HAP-1 (cell line): ENCODE results near the gene CORIN.

Source experiments
- DNase-seq, 2 experiments: peaks; one replicate each; pipeline ENCODE4 v3.0.0-alpha.2; 2016 to 2020; ENCODE audit warnings: low spot score in 2 of 2
- H3K27me3 ChIP-seq: fragments of 250-450 bp; sonication (Bioruptor Pico); 2 replicates; pipeline ENCODE4 v1.5.1; 2020; ENCODE audit warnings: low read depth, mild to moderate bottlenecking, moderate library complexity
- H3K36me3 ChIP-seq: fragments of 250-450 bp; sonication (Bioruptor Pico); replicated peaks from 2 replicates; pipeline ENCODE4 v1.5.1; 2020; ENCODE audit warnings: mild to moderate bottlenecking
- H3K4me1 ChIP-seq: fragments of 250-450 bp; sonication (Bioruptor Pico); 2 replicates; pipeline ENCODE4 v1.5.1; 2020; ENCODE audit warnings: mild to moderate bottlenecking
- H3K4me3 ChIP-seq: fragments of 250-450 bp; sonication (Bioruptor Pico); 2 replicates; pipeline ENCODE4 v1.5.1; 2020; ENCODE audit warnings: mild to moderate bottlenecking, moderate library complexity
- H3K9me3 ChIP-seq: fragments of 250-450 bp; sonication (Bioruptor Pico); 2 replicates; pipeline ENCODE4 v1.5.1; 2020; ENCODE audit warnings: mild to moderate bottlenecking, moderate library complexity
- in situ Hi-C: fragments of 300-500 bp; cut with MboI; formaldehyde crosslinking; loops from 3 replicates; pipeline ENCODE4 v1.14.3; 2020; ENCODE audit warnings: low sequenced_read_pairs, inconsistent platforms, mixed read lengths

CORIN gene, protein sequence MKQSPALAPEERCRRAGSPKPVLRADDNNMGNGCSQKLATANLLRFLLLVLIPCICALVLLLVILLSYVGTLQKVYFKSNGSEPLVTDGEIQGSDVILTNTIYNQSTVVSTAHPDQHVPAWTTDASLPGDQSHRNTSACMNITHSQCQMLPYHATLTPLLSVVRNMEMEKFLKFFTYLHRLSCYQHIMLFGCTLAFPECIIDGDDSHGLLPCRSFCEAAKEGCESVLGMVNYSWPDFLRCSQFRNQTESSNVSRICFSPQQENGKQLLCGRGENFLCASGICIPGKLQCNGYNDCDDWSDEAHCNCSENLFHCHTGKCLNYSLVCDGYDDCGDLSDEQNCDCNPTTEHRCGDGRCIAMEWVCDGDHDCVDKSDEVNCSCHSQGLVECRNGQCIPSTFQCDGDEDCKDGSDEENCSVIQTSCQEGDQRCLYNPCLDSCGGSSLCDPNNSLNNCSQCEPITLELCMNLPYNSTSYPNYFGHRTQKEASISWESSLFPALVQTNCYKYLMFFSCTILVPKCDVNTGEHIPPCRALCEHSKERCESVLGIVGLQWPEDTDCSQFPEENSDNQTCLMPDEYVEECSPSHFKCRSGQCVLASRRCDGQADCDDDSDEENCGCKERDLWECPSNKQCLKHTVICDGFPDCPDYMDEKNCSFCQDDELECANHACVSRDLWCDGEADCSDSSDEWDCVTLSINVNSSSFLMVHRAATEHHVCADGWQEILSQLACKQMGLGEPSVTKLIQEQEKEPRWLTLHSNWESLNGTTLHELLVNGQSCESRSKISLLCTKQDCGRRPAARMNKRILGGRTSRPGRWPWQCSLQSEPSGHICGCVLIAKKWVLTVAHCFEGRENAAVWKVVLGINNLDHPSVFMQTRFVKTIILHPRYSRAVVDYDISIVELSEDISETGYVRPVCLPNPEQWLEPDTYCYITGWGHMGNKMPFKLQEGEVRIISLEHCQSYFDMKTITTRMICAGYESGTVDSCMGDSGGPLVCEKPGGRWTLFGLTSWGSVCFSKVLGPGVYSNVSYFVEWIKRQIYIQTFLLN

GRCh38 chr4:47837908-47838294, at the start of gene CORIN:
TSS of gene CORIN (minus strand) at chr4:47838067. CDS start at chr4:47837949, 118 bp downstream.
- DNase-seq: peak in 1 of 2 experiments; percentile 28
- H3K4me1 ChIP-seq: peaks cover 7% of the 10 kb centered on the region
- H3K27me3 ChIP-seq: no peaks in the 10 kb centered on the region
- H3K9me3 ChIP-seq: no peaks in the 10 kb centered on the region; the same call in 1 of the 2 replicates
- peak within 1 kb of the TSS; percentile 49 for H3K4me3 ChIP-seq
- in situ Hi-C loops: loop anchor here (5.0 kb wide), 1 partner anchor 151 kb away; no protein-coding TSS in a partner anchor
- H3K36me3 ChIP-seq: no peaks in the 10 kb centered on the region

GRCh38 chr4:47882228-47882627, 44.4 kb upstream of the CORIN start:
- Histone ChIP-seq H3K36me3 (peaks cover 79% of the 10 kb centered on the region), H3K4me1 (no peaks in the 10 kb centered on the region), H3K27me3 (no peaks in the 10 kb centered on the region), H3K9me3 (no peaks in the 10 kb centered on the region), H3K4me3 (no peak overlapping the region)
- in situ Hi-C loops: no loop called here
- DNase-seq: no peak

DNA sequence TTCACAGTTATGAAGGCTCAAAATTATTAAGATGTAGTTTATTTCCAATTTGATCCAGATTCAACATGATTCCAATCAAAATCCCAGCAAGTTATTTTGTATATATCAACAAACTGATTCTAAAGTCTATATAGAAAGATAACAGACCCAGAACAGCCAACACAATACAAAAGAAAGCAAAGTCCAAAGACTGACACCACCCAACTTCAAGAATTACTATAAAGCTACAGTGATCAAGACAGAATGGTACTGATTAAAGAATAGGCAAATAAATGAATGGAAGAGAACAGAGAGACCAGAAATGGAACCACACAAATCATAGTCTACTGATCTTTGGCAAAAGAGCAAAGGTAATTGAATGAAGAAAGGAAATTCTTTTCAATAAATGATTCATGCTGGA, 41.6 kb upstream of the CORIN start:
- no peak for DNase-seq
- Histone ChIP-seq H3K36me3 (peaks cover 85% of the 10 kb centered on the region), H3K9me3 (no peaks in the 10 kb centered on the region), H3K27me3 (no peaks in the 10 kb centered on the region), H3K4me3 (no peak overlapping the region), H3K4me1 (no peaks in the 10 kb centered on the region)
- in situ Hi-C loops: no loop called here

DNA sequence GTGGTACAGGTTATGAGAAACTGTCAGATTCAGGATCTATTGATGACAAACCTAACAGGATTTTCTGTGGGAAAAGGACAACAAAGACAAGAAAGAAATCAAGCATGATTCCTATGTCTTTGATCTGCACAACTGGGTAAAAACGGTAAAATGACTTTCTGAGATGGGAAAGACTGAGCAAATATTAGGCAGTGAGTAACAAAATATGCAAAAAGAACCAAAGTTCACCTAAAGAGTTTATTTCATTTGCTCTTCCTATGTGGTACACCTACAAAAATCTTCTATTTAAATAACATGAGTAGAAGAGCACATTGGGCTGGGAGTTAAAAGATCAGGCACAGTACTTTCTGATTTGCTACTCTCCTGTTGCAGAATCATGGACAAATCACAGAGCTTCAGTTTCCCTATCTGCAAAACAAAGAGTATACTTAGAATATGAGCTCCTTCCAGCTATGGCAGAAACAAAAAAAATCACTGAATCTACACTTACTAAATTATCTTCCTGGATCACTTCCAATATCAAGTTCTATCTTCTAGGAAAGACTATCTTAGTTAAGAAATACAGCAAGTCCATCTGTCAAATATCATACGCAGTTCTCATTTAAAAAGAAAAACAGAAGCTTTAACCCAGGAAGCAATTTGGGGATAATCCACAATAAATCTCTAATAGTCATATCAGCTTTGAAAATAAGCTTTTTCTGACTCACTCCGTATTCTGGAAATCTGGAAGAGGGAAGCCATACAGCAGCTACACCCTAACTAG, 39.1 kb upstream of the CORIN start:
- H3K4me1 ChIP-seq: no peaks in the 10 kb centered on the region
- H3K9me3 ChIP-seq: no peaks in the 10 kb centered on the region
- no peak overlapping the region for H3K4me3 ChIP-seq
- in situ Hi-C loops: no loop called here
- no peak for DNase-seq
- H3K36me3 ChIP-seq: peaks cover 79% of the 10 kb centered on the region
- H3K27me3 ChIP-seq: no peaks in the 10 kb centered on the region

GRCh38 chr4:47876310-47876709, 38.4 kb upstream of the CORIN start:
- in situ Hi-C loops: no loop called here
- no peaks in the 10 kb centered on the region for H3K9me3 ChIP-seq
- DNase-seq: no peak
- no peak overlapping the region for H3K4me3 ChIP-seq
- H3K4me1 ChIP-seq: no peaks in the 10 kb centered on the region
- peaks cover 73% of the 10 kb centered on the region for H3K36me3 ChIP-seq
- H3K27me3 ChIP-seq: no peaks in the 10 kb centered on the region

DNA sequence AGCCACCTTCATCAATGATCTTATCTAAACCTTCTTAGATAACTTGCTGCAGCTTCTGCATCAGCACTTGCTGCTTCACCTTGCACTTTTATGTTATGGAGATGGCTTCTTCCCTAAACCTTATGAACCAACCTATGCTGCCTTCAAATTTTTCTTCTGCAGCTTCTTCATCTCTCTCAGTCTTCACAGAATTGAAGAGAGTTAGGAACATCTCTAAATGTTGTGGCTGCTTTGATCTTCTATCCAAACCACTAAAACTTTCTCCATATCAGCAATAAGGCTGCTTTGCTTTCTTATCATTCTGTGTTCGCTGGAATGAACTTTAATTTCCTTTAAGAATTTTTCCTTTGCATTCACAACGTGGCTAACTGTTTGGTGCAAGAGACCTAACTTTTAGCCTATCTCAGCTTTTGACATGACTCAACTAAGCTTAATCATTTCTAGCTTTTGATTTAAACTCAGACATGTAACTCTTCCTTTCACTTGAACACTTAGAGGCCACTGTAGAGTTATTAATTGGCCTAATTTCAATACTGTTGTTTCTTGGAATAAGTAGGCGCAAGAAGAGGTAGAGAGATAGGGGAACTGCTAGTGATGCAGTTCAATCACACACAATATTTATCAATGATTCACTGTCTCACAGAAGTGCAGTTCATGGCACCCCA, 36.1 kb upstream of the CORIN start:
- Histone ChIP-seq H3K9me3 (no peaks in the 10 kb centered on the region), H3K36me3 (peaks cover 64% of the 10 kb centered on the region)

DNA sequence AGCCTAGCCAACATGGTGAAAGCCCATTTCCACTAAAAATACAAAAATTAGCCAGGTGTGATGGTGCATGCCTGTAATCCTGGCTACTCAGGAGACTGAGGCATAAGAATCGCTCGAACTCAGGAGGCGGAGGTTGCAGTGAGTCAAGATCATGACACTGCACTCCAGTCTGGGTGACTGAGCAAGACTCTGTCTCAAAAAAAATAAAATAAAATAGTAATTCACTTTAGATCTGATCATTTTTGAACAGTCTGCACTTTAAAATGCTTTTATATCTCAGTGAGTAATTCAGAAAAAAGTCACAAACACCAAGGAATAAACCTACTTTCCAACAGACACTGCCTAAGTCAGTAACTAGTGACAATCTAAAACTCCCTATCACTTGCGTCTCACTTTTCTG, 25.6 kb upstream of the CORIN start:
- in situ Hi-C loops: no loop called here
- Histone ChIP-seq H3K36me3 (no peaks in the 10 kb centered on the region; the same call in 1 of the 2 replicates), H3K27me3 (no peaks in the 10 kb centered on the region), H3K4me1 (no peaks in the 10 kb centered on the region), H3K9me3 (no peaks in the 10 kb centered on the region), H3K4me3 (no peak overlapping the region)
- no peak for DNase-seq

More for the DNA sequence above, 36.1 kb upstream of the CORIN start:
- Histone ChIP-seq H3K4me3 (no peak overlapping the region), H3K27me3 (no peaks in the 10 kb centered on the region), H3K4me1 (no peaks in the 10 kb centered on the region)
- in situ Hi-C loops: no loop called here
- no peak for DNase-seq

DNA sequence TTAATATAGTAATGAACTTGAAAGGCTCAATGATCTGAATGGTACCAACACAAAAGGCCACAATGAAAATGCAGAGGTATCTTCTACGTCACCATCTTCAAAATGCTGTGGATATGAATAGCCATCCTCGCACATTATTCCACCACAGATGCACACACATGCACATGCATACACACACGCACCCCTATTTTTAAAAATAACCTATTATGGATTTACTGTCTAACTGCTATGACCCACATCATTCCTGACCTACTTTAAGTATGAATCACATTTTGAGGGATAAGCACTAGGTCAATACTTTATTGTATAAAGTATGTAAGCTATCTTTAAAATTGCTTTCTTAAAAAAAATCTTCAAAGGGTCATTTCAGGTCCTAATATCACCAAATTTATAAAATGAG, 24.4 kb upstream of the CORIN start:
- Histone ChIP-seq H3K9me3 (no peaks in the 10 kb centered on the region), H3K4me1 (peaks cover under 1% of the 10 kb centered on the region), H3K36me3 (no peaks in the 10 kb centered on the region; the same call in 1 of the 2 replicates), H3K27me3 (no peaks in the 10 kb centered on the region), H3K4me3 (no peak overlapping the region)
- in situ Hi-C loops: no loop called here
- no peak for DNase-seq

DNA sequence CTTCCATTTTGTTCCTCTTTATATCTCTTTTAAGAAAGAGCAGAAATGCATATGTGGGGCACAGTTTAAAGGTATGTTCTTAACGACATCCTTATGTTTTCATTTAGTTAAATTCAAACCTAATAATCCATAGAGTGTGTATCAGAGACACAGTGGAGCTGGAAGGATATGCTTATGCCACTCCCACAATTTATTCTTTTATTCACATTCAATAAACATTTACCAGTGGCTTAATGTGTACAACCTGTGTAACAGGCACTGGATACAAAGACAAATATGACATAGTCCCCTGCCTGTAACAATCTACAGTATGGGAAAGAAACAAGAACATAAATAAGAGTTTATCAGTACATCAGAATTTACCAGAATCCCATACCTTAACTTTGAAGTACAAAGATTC, 22.4 kb upstream of the CORIN start:
- Histone ChIP-seq H3K27me3 (no peaks in the 10 kb centered on the region), H3K36me3 (no peaks in the 10 kb centered on the region; the same call in 1 of the 2 replicates), H3K4me1 (peaks cover 12% of the 10 kb centered on the region), H3K4me3 (no peak overlapping the region), H3K9me3 (no peaks in the 10 kb centered on the region)
- in situ Hi-C loops: no loop called here
- DNase-seq: no peak

GRCh38 chr4:47858006-47858405, 20.1 kb upstream of the CORIN start:
- in situ Hi-C loops: no loop called here
- Histone ChIP-seq H3K36me3 (peaks cover 11% of the 10 kb centered on the region), H3K4me3 (no peak overlapping the region)

GRCh38 chr4:47856713-47857112, 18.8 kb upstream of the CORIN start:
- H3K27me3 ChIP-seq: no peaks in the 10 kb centered on the region
- in situ Hi-C loops: no loop called here
- H3K36me3 ChIP-seq: peaks cover 11% of the 10 kb centered on the region
- peaks cover 15% of the 10 kb centered on the region for H3K4me1 ChIP-seq
- no peak for DNase-seq
- no peak overlapping the region for H3K4me3 ChIP-seq
- H3K9me3 ChIP-seq: no peaks in the 10 kb centered on the region

More at GRCh38 chr4:47858006-47858405, 20.1 kb upstream of the CORIN start:
- no peak for DNase-seq
- H3K27me3 ChIP-seq: no peaks in the 10 kb centered on the region
- no peaks in the 10 kb centered on the region for H3K9me3 ChIP-seq
- peaks cover 15% of the 10 kb centered on the region for H3K4me1 ChIP-seq

DNA sequence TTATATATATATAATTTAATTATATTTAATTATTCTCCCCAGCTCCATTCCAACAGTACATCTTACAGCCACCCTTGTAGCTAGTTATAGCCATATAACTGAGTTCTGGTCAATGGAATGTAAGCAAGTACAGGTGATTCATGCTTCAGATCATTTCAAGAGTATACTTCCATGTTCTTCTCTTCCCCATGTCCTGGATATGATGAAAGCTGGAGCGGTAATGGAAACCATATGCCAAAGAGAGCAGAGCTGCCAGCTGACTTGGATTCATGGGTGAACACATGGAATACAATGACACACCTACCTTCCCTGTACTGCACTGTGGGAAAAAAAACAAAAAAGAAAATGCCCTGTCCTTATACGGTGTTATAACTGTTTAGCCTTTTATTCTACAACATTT, 17.5 kb upstream of the CORIN start:
- Histone ChIP-seq H3K4me3 (no peak overlapping the region), H3K27me3 (no peaks in the 10 kb centered on the region), H3K36me3 (peaks cover 23% of the 10 kb centered on the region), H3K9me3 (no peaks in the 10 kb centered on the region), H3K4me1 (peaks cover 15% of the 10 kb centered on the region)
- in situ Hi-C loops: no loop called here
- DNase-seq: no peak

DNA sequence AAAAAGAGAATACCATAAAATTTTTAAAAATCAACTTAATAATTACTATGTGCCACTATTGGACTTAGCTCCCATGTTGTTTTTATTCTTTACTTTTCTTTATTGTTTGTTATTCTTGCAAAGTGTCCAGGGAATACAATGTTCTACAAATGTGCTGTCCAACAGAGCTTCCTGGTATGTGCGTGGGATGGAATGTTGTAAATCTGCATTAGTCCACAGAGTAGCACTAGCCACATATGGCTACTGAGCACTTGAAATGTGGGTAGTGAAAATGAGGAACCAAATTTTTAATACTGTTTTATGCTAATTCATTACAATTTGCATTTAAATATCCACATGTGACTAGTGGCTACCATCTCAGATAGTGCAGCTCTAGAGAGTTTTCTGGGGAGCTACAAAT, 14.3 kb upstream of the CORIN start:
- no peaks in the 10 kb centered on the region for H3K9me3 ChIP-seq
- peaks cover 12% of the 10 kb centered on the region for H3K4me1 ChIP-seq
- no peak overlapping the region for H3K4me3 ChIP-seq
- in situ Hi-C loops: no loop called here
- H3K36me3 ChIP-seq: peaks cover 35% of the 10 kb centered on the region
- H3K27me3 ChIP-seq: no peaks in the 10 kb centered on the region
- no peak for DNase-seq
